Brain microvascular endothelial cell (primary cell): ENCODE data around the gene OR9G4.
A peak's percentile ranks its signal among the peaks of the same experiment; 100 is the strongest.

Experiments used
- DNase-seq: peaks from one replicate; pipeline ENCODE4 v3.0.0-alpha.2; 2020
- H3K27ac ChIP-seq: fragments of 250-450 bp; sonication (Bioruptor Pico); 2 replicates; pipeline ENCODE4 v1.5.1; 2020; ENCODE audit warnings: mild to moderate bottlenecking, moderate library complexity
- H3K27me3 ChIP-seq: fragments of 250-450 bp; sonication (Bioruptor Pico); replicated peaks from 2 replicates; pipeline ENCODE4 v1.5.1; 2020; ENCODE audit warnings: mild to moderate bottlenecking
- H3K36me3 ChIP-seq: fragments of 250-450 bp; sonication (Bioruptor Pico); replicated peaks from 2 replicates; pipeline ENCODE4 v1.5.1; 2020; ENCODE audit warnings: mild to moderate bottlenecking
- H3K4me3 ChIP-seq: 2 replicates; pipeline ENCODE4 v1.5.1; 2011; ENCODE audit warnings: low read depth, mild to moderate bottlenecking, control low read depth, low read length, moderate library complexity
- in situ Hi-C: cut with HindIII; loops from 2 replicates; pipeline ENCODE4 v1.10.0; 2017; ENCODE audit warnings: low sequenced_read_pairs, low pct_ligation_motif_present
- TF ChIP-seq, protein P1 (sequence below): IDR thresholded peaks from 2 replicates; pipeline ENCODE4 v1.5.1; 2011; ENCODE audit warnings: low read depth, mild to moderate bottlenecking, moderate library complexity, low read length, control low read depth, inconsistent platforms; ENCODE audit errors: missing control alignments

Gene OR9G4

DNA sequence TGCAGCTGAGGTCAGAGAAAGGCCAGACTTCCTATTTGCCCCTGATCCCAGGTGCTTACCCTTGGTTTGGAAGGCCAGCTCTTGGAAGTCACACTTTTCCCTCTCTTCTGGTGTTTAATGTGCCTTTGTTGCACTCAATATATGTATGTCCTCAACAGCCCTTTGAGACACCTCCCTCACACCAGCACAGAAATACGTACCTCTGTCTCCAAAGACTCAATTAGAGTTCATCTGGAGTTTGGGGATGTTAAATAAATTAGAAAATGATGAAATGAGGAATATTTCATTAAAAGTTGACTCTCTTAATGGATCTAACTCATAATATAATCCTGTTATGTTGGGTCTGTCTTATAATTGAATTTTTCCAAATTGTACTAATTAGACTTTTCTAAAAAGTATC lies at the start of gene OR9G4:
Gene OR9G4, minus strand, starts transcription at position 101 of the 400 bp plus-strand sequence. CDS start 4,931 bp downstream, outside the sequence.
- H3K27me3 ChIP-seq = no peaks in the 10 kb centered on the region
- no peak within 1 kb of the TSS for H3K4me3 ChIP-seq
- in situ Hi-C loops = no loop called here
- H3K27ac ChIP-seq = no peak within 1 kb of the TSS
- DNase-seq = no peak
- H3K36me3 ChIP-seq = no peaks in the 10 kb centered on the region
- TF ChIP-seq, protein P1, sequence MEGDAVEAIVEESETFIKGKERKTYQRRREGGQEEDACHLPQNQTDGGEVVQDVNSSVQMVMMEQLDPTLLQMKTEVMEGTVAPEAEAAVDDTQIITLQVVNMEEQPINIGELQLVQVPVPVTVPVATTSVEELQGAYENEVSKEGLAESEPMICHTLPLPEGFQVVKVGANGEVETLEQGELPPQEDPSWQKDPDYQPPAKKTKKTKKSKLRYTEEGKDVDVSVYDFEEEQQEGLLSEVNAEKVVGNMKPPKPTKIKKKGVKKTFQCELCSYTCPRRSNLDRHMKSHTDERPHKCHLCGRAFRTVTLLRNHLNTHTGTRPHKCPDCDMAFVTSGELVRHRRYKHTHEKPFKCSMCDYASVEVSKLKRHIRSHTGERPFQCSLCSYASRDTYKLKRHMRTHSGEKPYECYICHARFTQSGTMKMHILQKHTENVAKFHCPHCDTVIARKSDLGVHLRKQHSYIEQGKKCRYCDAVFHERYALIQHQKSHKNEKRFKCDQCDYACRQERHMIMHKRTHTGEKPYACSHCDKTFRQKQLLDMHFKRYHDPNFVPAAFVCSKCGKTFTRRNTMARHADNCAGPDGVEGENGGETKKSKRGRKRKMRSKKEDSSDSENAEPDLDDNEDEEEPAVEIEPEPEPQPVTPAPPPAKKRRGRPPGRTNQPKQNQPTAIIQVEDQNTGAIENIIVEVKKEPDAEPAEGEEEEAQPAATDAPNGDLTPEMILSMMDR = no peak

DNA sequence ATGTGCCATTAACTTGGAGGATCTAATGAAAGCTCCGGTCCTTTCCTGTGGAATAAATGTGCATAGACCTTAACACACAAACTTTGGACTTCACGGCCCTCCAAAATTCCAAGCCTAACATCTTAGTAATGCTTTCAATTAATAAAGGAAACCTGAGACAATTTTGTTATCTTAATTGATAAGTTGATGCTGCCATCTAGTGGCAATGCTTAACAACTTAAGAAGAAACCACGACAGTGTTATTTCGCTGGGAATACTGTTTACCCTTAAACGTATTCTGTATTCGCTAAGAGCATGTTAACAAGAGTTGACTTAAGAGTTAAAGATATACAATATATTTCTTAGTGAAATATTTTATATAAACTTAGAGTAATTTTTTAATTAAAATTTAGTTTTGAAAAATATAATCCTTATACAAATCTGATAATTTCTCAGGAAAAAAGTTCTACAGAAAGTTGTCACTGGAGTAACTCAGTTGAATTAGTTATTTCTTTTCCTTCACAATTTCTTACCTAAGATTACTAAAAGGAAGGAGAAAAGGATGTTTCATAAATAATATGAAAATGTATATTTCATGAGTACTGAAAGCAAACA lies 35.0 kb upstream of the OR9G4 start:
- peak; percentile 17 for DNase-seq
- H3K27me3 ChIP-seq = no peaks in the 10 kb centered on the region
- H3K4me3 ChIP-seq = no peak overlapping the region
- H3K36me3 ChIP-seq = no peaks in the 10 kb centered on the region
- TF ChIP-seq, protein P1 = peak; percentile 42
- in situ Hi-C loops = no loop called here
- no peak overlapping the region for H3K27ac ChIP-seq

DNA sequence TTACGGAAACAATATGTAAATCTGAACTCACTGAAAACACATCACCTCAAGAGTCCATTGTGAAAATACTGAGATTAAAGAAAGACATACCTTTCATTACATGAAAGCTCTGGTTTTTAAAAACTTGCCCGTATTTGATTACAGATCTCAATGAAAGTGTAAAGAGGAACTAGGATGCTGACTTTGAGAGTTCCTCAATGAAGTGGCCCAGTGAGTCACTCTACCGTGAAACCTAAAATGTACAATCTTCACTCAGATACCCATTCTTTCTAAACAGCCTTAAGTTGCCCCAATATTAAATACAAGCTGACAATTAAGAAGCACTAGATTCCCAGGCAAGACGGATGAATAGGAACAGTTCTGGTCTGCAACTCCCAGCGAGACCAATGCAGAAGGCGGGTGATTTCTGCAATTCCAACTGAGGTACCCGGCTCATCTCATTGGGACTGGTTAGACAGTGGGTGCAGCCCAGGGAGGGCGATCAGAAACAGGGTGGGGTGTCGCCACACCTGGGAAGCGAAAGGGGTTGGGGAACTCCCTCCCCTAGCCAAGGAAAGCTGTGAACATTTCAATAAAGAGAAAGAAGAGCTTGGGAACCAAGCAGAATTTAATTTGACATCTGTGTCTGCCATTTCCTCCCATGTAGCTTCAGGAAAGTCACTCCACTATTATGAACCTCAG lies 33.8 kb upstream of the OR9G4 start:
- TF ChIP-seq, protein P1 = no peak
- DNase-seq = no peak
- no peak overlapping the region for H3K4me3 ChIP-seq
- no peak overlapping the region for H3K27ac ChIP-seq
- H3K36me3 ChIP-seq = no peaks in the 10 kb centered on the region
- in situ Hi-C loops = no loop called here
- no peaks in the 10 kb centered on the region for H3K27me3 ChIP-seq

DNA sequence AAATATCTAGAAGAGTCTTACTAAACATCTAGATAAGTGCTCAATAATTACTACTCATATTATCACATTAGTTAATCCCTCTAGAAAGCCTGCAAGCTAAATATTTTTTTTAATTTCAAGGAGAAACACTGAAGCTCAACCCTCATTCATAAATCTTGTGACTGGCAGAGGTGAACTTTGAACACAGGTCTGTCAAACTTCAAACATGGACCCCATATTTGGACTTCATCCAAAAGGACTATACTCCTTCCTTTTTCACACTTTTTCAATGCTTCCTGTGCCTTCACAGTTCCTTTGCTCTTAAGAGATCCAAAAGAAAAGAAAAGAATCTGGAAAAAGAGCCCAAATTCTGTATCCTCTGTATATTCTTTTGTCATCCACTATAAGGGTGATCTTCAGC lies 28.3 kb upstream of the OR9G4 start:
- DNase-seq = no peak
- Histone ChIP-seq H3K4me3 (no peak overlapping the region), H3K27ac (no peak overlapping the region), H3K27me3 (no peaks in the 10 kb centered on the region), H3K36me3 (no peaks in the 10 kb centered on the region)
- TF ChIP-seq, protein P1 = no peak
- in situ Hi-C loops = no loop called here

DNA sequence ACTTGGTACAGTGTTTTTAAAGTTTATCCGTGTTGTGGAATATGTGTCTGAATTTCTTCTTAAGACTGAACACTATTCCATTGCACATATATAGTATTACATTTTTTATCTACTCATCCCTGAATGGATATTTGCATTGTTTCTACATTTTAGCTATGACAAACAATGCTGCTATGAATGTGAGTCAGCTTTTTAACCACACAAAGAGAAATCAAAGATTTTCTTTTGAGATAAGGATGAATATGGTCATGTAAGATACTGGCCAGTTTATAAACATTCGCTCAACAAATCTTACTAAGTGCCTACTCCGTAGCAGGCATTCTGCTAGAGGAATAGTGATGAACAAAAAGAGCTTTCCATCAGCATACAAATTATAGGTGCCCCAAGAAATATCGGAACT lies 16.5 kb upstream of the OR9G4 start:
- DNase-seq = no peak
- no peak overlapping the region for H3K4me3 ChIP-seq
- H3K27ac ChIP-seq = no peak overlapping the region
- H3K36me3 ChIP-seq = no peaks in the 10 kb centered on the region
- TF ChIP-seq, protein P1 = no peak
- in situ Hi-C loops = no loop called here
- no peaks in the 10 kb centered on the region for H3K27me3 ChIP-seq
